Keratinocyte (primary cell): Measurements from ENCODE around the gene CD177. TPM values are rescaled to one million over a fixed set of nuclear protein-coding genes. Genes with fewer than 3 reads are reported as not detected.

Experiments used
- DNase-seq: peaks from one replicate; pipeline ENCODE4 v3.0.0-alpha.2; 2011; ENCODE audit warnings: low read depth, missing footprints, low spot score
- FAIRE-seq: peaks from 2 replicates; lab custom pipeline; 2011; peaks lifted over from hg19 to GRCh38; lab: Jason Lieb, UNC
- H2AFZ ChIP-seq: 2 replicates; pipeline ENCODE4 v1.6.0; 2012; ENCODE audit warnings: low read length, control low read depth, inconsistent platforms; ENCODE audit not compliant: control insufficient read depth
- H3K27ac ChIP-seq: 2 replicates; pipeline ENCODE4 v1.5.1; 2011; ENCODE audit warnings: low read length; ENCODE audit not compliant: control insufficient read depth, insufficient read depth
- H3K27me3 ChIP-seq: 3 replicates; pipeline ENCODE4 v1.6.0; 2011; ENCODE audit warnings: low read length; ENCODE audit not compliant: control insufficient read depth, insufficient read depth; ENCODE audit errors: extremely low read depth
- H3K36me3 ChIP-seq, 2 experiments: 2 replicates in 1 of 2; 3 replicates in 1 of 2; pipeline ENCODE4 v1.5.1; 2011; ENCODE audit warnings: low read length in 2 of 2, mild to moderate bottlenecking in 1 of 2; ENCODE audit not compliant: control insufficient read depth in 2 of 2, insufficient read depth in 2 of 2; ENCODE audit errors: extremely low read depth in 1 of 2
- H3K4me1 ChIP-seq: 3 replicates; pipeline ENCODE4 v1.5.1; 2011; ENCODE audit warnings: low read length; ENCODE audit not compliant: control insufficient read depth, insufficient read depth; ENCODE audit errors: extremely low read depth
- H3K4me2 ChIP-seq: 3 replicates; pipeline ENCODE4 v1.6.0; 2011; ENCODE audit warnings: low read depth, low read length; ENCODE audit not compliant: control insufficient read depth, insufficient read depth; ENCODE audit errors: extremely low read depth
- H3K4me3 ChIP-seq, 3 experiments: fragments of 200-600 bp in 1 of 3; sonication (generic) in 1 of 3; 2 replicates in 2 of 3; 3 replicates in 1 of 3; pipeline ENCODE4 v1.5.1; 2011 to 2016; ENCODE audit warnings: low read length in 3 of 3, mild to moderate bottlenecking in 3 of 3, control low read depth in 2 of 3, inconsistent platforms in 1 of 3, low read depth in 1 of 3, mixed read lengths in 1 of 3, mixed run types in 1 of 3, moderate library complexity in 1 of 3; ENCODE audit not compliant: control insufficient read depth in 2 of 3, insufficient read depth in 2 of 3; ENCODE audit errors: extremely low read depth in 1 of 3
- H3K79me2 ChIP-seq: 2 replicates; pipeline ENCODE4 v1.6.0; 2012; ENCODE audit warnings: low read length; ENCODE audit not compliant: control insufficient read depth, insufficient read depth
- H3K9ac ChIP-seq: 3 replicates; pipeline ENCODE4 v1.6.0; 2011; ENCODE audit warnings: low read length; ENCODE audit not compliant: control insufficient read depth, insufficient read depth; ENCODE audit errors: extremely low read depth
- H3K9me1 ChIP-seq: 3 replicates; pipeline ENCODE4 v1.6.0; 2011; ENCODE audit warnings: low read length; ENCODE audit not compliant: control insufficient read depth, insufficient read depth; ENCODE audit errors: extremely low read depth
- H3K9me3 ChIP-seq: 2 replicates; pipeline ENCODE4 v1.5.1; 2012; ENCODE audit warnings: low read depth, low read length; ENCODE audit not compliant: control insufficient read depth
- H4K20me1 ChIP-seq: 3 replicates; pipeline ENCODE4 v1.6.0; 2011; ENCODE audit warnings: low read length; ENCODE audit not compliant: control insufficient read depth, insufficient read depth; ENCODE audit errors: extremely low read depth
- EZH2 ChIP-seq: IDR thresholded peaks from one replicate; pipeline ENCODE4 v1.6.1; 2012; ENCODE audit warnings: inconsistent platforms, mild to moderate bottlenecking, low read length, moderate library complexity
- dilution Hi-C: fragments of 300-500 bp; cut with MboI; formaldehyde crosslinking; loops from one replicate; pipeline ENCODE4 v1.7.0; 2020; ENCODE audit warnings: low sequenced_read_pairs; ENCODE audit not compliant: extremely low pct_ligation_motif_present
- polyA plus RNA-seq, 5 experiments: library from polyadenylated mRNA; depleted of rRNA in 3 of 5; stranded (reverse) in 3 of 5; stranded (forward) in 1 of 5; unstranded in 1 of 5; fragments of >200 nt; gene quantifications; 1 replicate in 1 of 5; 2 replicates in 3 of 5; 3 replicates in 1 of 5; pipeline versions ENCODE4 v1.2.1 to v1.2.3, GENCODE V29; 2011 to 2012; ENCODE audit warnings: missing spikeins in 2 of 5, low read depth in 1 of 5, low replicate concordance in 1 of 5
- TF ChIP-seq, protein P1 (sequence below), 3 experiments: IDR thresholded peaks in 1 of 3; conservative IDR thresholded peaks in 1 of 3; optimal IDR thresholded peaks in 1 of 3; 2 replicates in 2 of 3; 3 replicates in 1 of 3; pipeline versions ENCODE3 to v1.5.1; 2011; ENCODE audit warnings: low read length in 3 of 3, mild to moderate bottlenecking in 3 of 3, moderate library complexity in 2 of 3, control low read depth in 1 of 3, inconsistent platforms in 1 of 3; ENCODE audit not compliant: insufficient read depth in 2 of 3; ENCODE audit errors: extremely low read depth in 1 of 3

Gene CD177
- polyA plus RNA-seq, 1 donor (not counting 4 experiments of a cell fraction or from before 2014, with no cell fraction given): 1.1 TPM

DNA sequence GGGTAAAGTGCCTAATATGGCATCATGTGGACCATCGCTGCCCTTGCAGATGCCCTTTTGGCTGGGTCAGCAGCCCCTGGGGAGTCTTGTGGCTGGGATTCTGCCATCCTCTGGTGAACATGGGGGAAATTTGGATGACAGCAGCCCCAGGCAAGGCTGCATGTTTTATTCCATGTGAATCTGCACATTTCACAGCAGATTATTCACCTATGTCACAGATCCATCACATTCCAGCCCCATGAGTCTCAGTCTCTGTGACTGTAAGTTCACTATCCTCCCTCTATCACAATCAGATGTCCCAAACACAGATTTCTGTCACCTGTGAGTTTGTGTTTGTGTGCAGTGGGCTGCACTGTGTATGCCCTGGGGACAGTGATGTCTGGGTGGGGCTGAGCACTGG lies 47.4 kb upstream of the CD177 start:
- Histone ChIP-seq H3K27ac (no peak overlapping the region), H3K9ac (no peak overlapping the region), H3K4me1 (peaks cover 17% of the 10 kb centered on the region), H3K4me2 (no peak overlapping the region), H3K79me2 (no peaks in the 10 kb centered on the region), H3K27me3 (no peaks in the 10 kb centered on the region), H3K36me3 (no peaks in the 10 kb centered on the region), H3K9me3 (peaks cover 4% of the 10 kb centered on the region), H2AFZ (no peak overlapping the region), H4K20me1 (no peaks in the 10 kb centered on the region), H3K9me1 (no peaks in the 10 kb centered on the region), H3K4me3 (no peak overlapping the region)
- DNase-seq (peak; percentile 19), FAIRE-seq (peak; percentile 26)
- dilution Hi-C loops: no loop called here
- no peak for TF ChIP-seq EZH2
- TF ChIP-seq, protein P1, sequence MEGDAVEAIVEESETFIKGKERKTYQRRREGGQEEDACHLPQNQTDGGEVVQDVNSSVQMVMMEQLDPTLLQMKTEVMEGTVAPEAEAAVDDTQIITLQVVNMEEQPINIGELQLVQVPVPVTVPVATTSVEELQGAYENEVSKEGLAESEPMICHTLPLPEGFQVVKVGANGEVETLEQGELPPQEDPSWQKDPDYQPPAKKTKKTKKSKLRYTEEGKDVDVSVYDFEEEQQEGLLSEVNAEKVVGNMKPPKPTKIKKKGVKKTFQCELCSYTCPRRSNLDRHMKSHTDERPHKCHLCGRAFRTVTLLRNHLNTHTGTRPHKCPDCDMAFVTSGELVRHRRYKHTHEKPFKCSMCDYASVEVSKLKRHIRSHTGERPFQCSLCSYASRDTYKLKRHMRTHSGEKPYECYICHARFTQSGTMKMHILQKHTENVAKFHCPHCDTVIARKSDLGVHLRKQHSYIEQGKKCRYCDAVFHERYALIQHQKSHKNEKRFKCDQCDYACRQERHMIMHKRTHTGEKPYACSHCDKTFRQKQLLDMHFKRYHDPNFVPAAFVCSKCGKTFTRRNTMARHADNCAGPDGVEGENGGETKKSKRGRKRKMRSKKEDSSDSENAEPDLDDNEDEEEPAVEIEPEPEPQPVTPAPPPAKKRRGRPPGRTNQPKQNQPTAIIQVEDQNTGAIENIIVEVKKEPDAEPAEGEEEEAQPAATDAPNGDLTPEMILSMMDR (optimal IDR thresholded peaks at IDR 0.05 in 1 of 3, IDR thresholded peaks at IDR 0.05 in 1 of 3, conservative IDR thresholded peaks at IDR 0.05 in 1 of 3; ENCODE audit: extremely low read depth in 1 of 3, insufficient read depth in 2 of 3, low read length in 3 of 3): no peak

DNA sequence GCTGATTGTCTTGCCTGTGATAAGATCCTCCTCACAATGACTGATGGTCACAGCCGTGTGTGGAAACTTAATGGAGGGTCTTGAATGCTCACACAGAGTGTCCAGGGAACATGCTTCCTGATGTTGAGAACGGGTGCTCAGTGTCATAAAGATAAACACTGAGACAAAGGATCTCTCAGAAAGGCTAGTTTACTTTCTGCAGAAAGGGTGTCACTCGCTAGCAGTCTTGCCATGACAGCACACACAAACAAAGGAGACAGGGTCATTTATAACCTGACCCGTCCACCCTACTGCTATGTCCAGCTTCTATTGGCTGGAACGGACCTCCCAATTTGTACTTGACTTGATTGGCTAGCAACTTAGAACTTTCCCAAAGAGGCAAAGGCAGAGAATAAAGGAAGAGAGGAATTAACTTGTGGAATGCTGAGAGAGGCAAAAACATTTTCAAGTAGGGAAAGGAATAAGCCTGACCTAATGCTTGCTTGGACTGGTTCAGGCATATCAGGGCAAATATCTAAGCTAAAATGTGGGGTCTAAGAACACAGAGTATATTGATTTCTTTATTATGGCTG lies 45.2 kb upstream of the CD177 start:
- H2AFZ ChIP-seq: no peak overlapping the region
- H3K4me1 ChIP-seq: peaks cover 15% of the 10 kb centered on the region
- no peaks in the 10 kb centered on the region for H3K36me3 ChIP-seq
- no peaks in the 10 kb centered on the region for H3K79me2 ChIP-seq
- no peak for FAIRE-seq
- no peak overlapping the region for H3K4me2 ChIP-seq
- H4K20me1 ChIP-seq: no peaks in the 10 kb centered on the region
- H3K9ac ChIP-seq: no peak overlapping the region
- no peak for TF ChIP-seq EZH2
- TF ChIP-seq, protein P1 (optimal IDR thresholded peaks at IDR 0.05 in 1 of 3, IDR thresholded peaks at IDR 0.05 in 1 of 3, conservative IDR thresholded peaks at IDR 0.05 in 1 of 3; ENCODE audit: extremely low read depth in 1 of 3, insufficient read depth in 2 of 3, low read length in 3 of 3): no peak
- H3K9me3 ChIP-seq: peaks cover 4% of the 10 kb centered on the region
- no peak overlapping the region for H3K27ac ChIP-seq
- no peaks in the 10 kb centered on the region for H3K9me1 ChIP-seq
- DNase-seq: no peak
- no peaks in the 10 kb centered on the region for H3K27me3 ChIP-seq
- no peak overlapping the region for H3K4me3 ChIP-seq
- dilution Hi-C loops: no loop called here
